SK-N-SH (cell line): ENCODE data around the gene TBC1D17. TPM values are rescaled to one million over a fixed set of nuclear protein-coding genes. Genes with fewer than 3 reads are reported as not detected.

Source experiments
- CTCF ChIA-PET: fragments of 300-600, 350-600 bp; formaldehyde crosslinking; extraction: SDS; loops from one replicate; lab custom pipeline; 2021; lab: Yijun Ruan, JAX
- POLR2A ChIA-PET: fragments of 350-600 bp; sonication (Branson Sonifier 250); formaldehyde crosslinking; extraction: SDS; loops from one replicate; lab custom pipeline; 2020; ENCODE audit warnings: antibody characterized with exemption, inconsistent platforms; lab: Yijun Ruan, JAX
- DNase-seq: peaks from one replicate; pipeline ENCODE4 v3.0.0; 2012
- H2AFZ ChIP-seq: fragments of 200-600 bp; sonication (generic); 2 replicates; pipeline ENCODE4 v1.8.1; 2016; ENCODE audit warnings: antibody characterized with exemption, mild to moderate bottlenecking, low read depth
- H3F3A ChIP-seq: fragments of 200-600 bp; sonication (generic); replicated peaks from 2 replicates; pipeline ENCODE3; 2016; ENCODE audit warnings: antibody characterized with exemption, mild to moderate bottlenecking; ENCODE audit not compliant: insufficient read depth
- H3K27ac ChIP-seq, 2 experiments: fragments of 200-500 bp in 1 of 2; fragments of 200-600 bp in 1 of 2; sonication (Bioruptor generic) in 1 of 2; sonication (generic), shearing (Covaris generic) in 1 of 2; 2 replicates each; pipeline versions ENCODE4 v1.5.1 to v1.6.1; 2014 to 2016; ENCODE audit warnings: low read depth in 2 of 2, inconsistent platforms in 1 of 2, low read length in 1 of 2, mild to moderate bottlenecking in 1 of 2, mixed read lengths in 1 of 2
- H3K27me3 ChIP-seq: fragments of 200-600 bp; sonication (generic), shearing (Covaris generic); 2 replicates; pipeline ENCODE4 v1.6.1; 2016; ENCODE audit warnings: mixed run types; ENCODE audit not compliant: insufficient read depth
- H3K36me3 ChIP-seq, 2 experiments: fragments of 200-500 bp in 1 of 2; fragments of 200-600 bp in 1 of 2; sonication (Bioruptor generic) in 1 of 2; sonication (generic) in 1 of 2; replicated peaks in 1 of 2; 2 replicates each; pipeline versions ENCODE3 to v1.5.1; 2014 to 2016; ENCODE audit warnings: low read length in 1 of 2, mild to moderate bottlenecking in 1 of 2; ENCODE audit not compliant: insufficient read depth in 2 of 2, control insufficient read depth in 1 of 2
- H3K4me1 ChIP-seq, 2 experiments: fragments of 200-500 bp in 1 of 2; fragments of 200-600 bp in 1 of 2; sonication (Bioruptor generic) in 1 of 2; sonication (generic), shearing (Covaris generic) in 1 of 2; 2 replicates each; pipeline versions ENCODE4 v1.5.1 to v1.6.1; 2014 to 2016; ENCODE audit warnings: low read depth in 1 of 2, low read length in 1 of 2, mixed run types in 1 of 2; ENCODE audit not compliant: insufficient read depth in 2 of 2, control insufficient read depth in 1 of 2
- H3K4me2 ChIP-seq: fragments of 200-600 bp; sonication (generic), shearing (Covaris generic); 2 replicates; pipeline ENCODE4 v1.6.1; 2017; ENCODE audit warnings: mixed run types
- H3K4me3 ChIP-seq, 2 experiments: fragments of 200-500 bp in 1 of 2; fragments of 200-600 bp in 1 of 2; sonication (Bioruptor generic) in 1 of 2; sonication (generic), shearing (Covaris generic) in 1 of 2; 2 replicates each; pipeline versions ENCODE4 v1.5.1 to v1.8.1; 2014 to 2016; ENCODE audit warnings: low read depth in 2 of 2, inconsistent platforms in 1 of 2, low read length in 1 of 2, mild to moderate bottlenecking in 1 of 2, mixed read lengths in 1 of 2, moderate library complexity in 1 of 2
- H3K79me2 ChIP-seq: fragments of 200-600 bp; sonication (generic); 2 replicates; pipeline ENCODE4 v1.8.1; 2017; ENCODE audit warnings: mild to moderate bottlenecking; ENCODE audit not compliant: insufficient read depth
- H3K9ac ChIP-seq: fragments of 200-600 bp; sonication (generic); 2 replicates; pipeline ENCODE4 v1.6.1; 2017; ENCODE audit warnings: mixed run types
- H3K9me2 ChIP-seq: fragments of 200-600 bp; sonication (generic); 2 replicates; pipeline ENCODE4 v1.6.1; 2017; ENCODE audit warnings: mixed run types
- H3K9me3 ChIP-seq: fragments of 200-600 bp; sonication (generic); 2 replicates; pipeline ENCODE4 v1.6.1; 2017; ENCODE audit warnings: mixed run types, mild to moderate bottlenecking, moderate library complexity
- H4K20me1 ChIP-seq: fragments of 200-600 bp; sonication (generic); 2 replicates; pipeline ENCODE4 v1.6.1; 2017; ENCODE audit warnings: mild to moderate bottlenecking, mixed run types; ENCODE audit not compliant: insufficient read depth
- CHD2 ChIP-seq: fragments of 150-350 bp; IDR thresholded peaks from 2 replicates; pipeline ENCODE4 v1.6.1; 2018; ENCODE audit warnings: low read length; ENCODE audit not compliant: partially characterized antibody
- EP300 ChIP-seq, 2 experiments: IDR thresholded peaks; 2 replicates each; pipeline versions ENCODE4 v1.4.0 to v1.6.1; 2012; ENCODE audit warnings: borderline replicate concordance in 1 of 2, low read depth in 1 of 2, low read length in 1 of 2
- FOXJ3 ChIP-seq: sonication (generic); formaldehyde crosslinking; IDR thresholded peaks from 2 replicates; pipeline ENCODE4 v1.5.1; 2020; ENCODE audit warnings: mild to moderate bottlenecking, missing genetic modification reagents
- FOXM1 ChIP-seq: IDR thresholded peaks from 2 replicates; pipeline ENCODE4 v1.4.0; 2012; ENCODE audit warnings: low read depth, mild to moderate bottlenecking
- GABPA ChIP-seq: IDR thresholded peaks from 2 replicates; pipeline ENCODE4 v1.4.0; 2012; ENCODE audit warnings: low read depth, mild to moderate bottlenecking
- GATA2 ChIP-seq: sonication (generic); formaldehyde crosslinking; IDR thresholded peaks from 2 replicates; pipeline ENCODE4 v1.5.0; 2020; ENCODE audit warnings: mild to moderate bottlenecking, missing genetic modification reagents
- IRF3 ChIP-seq: fragments of 150-350 bp; IDR thresholded peaks from 2 replicates; pipeline ENCODE4 v1.6.1; 2016; ENCODE audit warnings: mild to moderate bottlenecking, low read depth, low read length
- JUND ChIP-seq: IDR thresholded peaks from 2 replicates; pipeline ENCODE4 v1.4.0; 2012
- MEF2A ChIP-seq: IDR thresholded peaks from 2 replicates; pipeline ENCODE4 v1.4.0; 2012; ENCODE audit warnings: low read depth, borderline replicate concordance
- MXI1 ChIP-seq: IDR thresholded peaks from 2 replicates; pipeline ENCODE4 v1.6.1; 2012; ENCODE audit warnings: mild to moderate bottlenecking, low read depth, low read length, improper control_type of control experiment
- NFIC ChIP-seq: IDR thresholded peaks from 2 replicates; pipeline ENCODE4 v1.4.0; 2012; ENCODE audit warnings: borderline replicate concordance
- NRF1 ChIP-seq: IDR thresholded peaks from 2 replicates; pipeline ENCODE4 v1.6.1; 2012; ENCODE audit warnings: low read depth, mild to moderate bottlenecking, low read length
- RAD21 ChIP-seq: IDR thresholded peaks from 2 replicates; pipeline ENCODE4 v1.6.1; 2012; ENCODE audit warnings: mild to moderate bottlenecking, low read length
- REST ChIP-seq: IDR thresholded peaks from 2 replicates; pipeline ENCODE4 v1.6.1; 2012; ENCODE audit warnings: mild to moderate bottlenecking, low read depth, low read length, moderate library complexity
- RFX5 ChIP-seq: IDR thresholded peaks from 2 replicates; pipeline ENCODE4 v1.6.1; 2012; ENCODE audit warnings: mild to moderate bottlenecking, improper control_type of control experiment, low read length
- RXRA ChIP-seq: IDR thresholded peaks from 2 replicates; pipeline ENCODE4 v1.4.0; 2012; ENCODE audit warnings: low read depth, mild to moderate bottlenecking, borderline replicate concordance
- SIN3A ChIP-seq: IDR thresholded peaks from 2 replicates; pipeline ENCODE4 v1.6.1; 2012; ENCODE audit warnings: low read depth, mild to moderate bottlenecking, low read length, moderate library complexity, borderline replicate concordance
- TAF1 ChIP-seq: IDR thresholded peaks from 2 replicates; pipeline ENCODE4 v1.6.1; 2012; ENCODE audit warnings: low read depth, mild to moderate bottlenecking, low read length, moderate library complexity, borderline replicate concordance
- TEAD4 ChIP-seq: IDR thresholded peaks from 2 replicates; pipeline ENCODE4 v1.4.0; 2012; ENCODE audit warnings: mild to moderate bottlenecking, borderline replicate concordance; ENCODE audit not compliant: insufficient read depth
- YY1 ChIP-seq: IDR thresholded peaks from 2 replicates; pipeline ENCODE4 v1.4.0; 2012; ENCODE audit warnings: low read depth, mild to moderate bottlenecking
- ZBTB33 ChIP-seq: IDR thresholded peaks from 2 replicates; pipeline ENCODE4 v1.4.0; 2012; ENCODE audit warnings: low read depth, borderline replicate concordance
- WGBS: methylation state at CpG from one replicate; pipeline ENCODE4 v1.1.6; 2017; ENCODE audit warnings: low lambda C conversion rate; 5-methylcytosine and 5-hydroxymethylcytosine counted together
- polyA plus RNA-seq, 3 experiments: library from polyadenylated mRNA; depleted of rRNA; stranded (reverse); fragments of >200 nt; gene quantifications; 2 replicates each; pipeline ENCODE4 v1.2.3, GENCODE V29; 2012

TBC1D17 gene
- polyA plus RNA-seq, 1 of the 3 experiments (the other 2 are of a cell fraction): 28.3 TPM

DNA sequence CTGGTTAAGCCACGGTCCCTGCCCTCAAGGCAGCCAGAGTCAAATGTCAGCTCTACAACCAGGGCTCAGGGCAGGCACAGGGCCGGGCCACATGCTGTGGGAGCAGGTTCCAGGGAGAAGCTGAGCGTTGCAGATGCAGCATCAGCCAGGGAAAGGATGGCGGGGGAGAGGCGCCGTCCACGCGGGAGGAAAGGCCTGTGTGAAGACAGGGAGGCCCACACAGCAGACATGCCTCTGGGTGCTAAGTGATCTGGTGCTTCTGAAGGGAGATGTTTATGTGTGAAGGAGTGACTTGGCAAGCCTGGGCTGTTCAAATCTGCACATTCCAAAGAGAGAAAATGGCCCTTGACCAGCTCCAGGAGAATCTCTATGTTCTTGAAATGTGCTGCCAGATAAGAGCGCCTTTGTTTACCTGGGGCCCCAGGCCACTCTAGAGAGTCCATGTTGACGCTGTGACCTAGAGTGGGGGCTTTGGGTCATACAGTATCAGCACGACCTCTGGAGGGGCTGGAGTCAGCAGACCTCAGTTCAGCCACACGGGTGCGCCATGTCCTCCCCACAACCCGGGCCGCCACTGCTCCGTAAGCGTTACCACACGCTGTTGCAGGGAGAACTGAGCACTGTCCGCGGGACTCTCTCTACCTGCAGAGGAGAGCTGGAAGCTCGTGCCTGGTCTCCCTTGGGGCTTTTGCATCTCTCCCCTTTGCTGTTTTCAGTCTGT, 35.6 kb downstream of the TBC1D17 start:
- H4K20me1 ChIP-seq: peaks cover 10% of the 10 kb centered on the region; the same call in 1 of the 2 replicates
- TF ChIP-seq IRF3 (no peak), ZBTB33 (no peak), EP300 (IDR thresholded peaks at IDR 0.05; ENCODE audit: borderline replicate concordance in 1 of 2, low read depth in 1 of 2, low read length in 1 of 2) (no peak), YY1 (no peak), RFX5 (no peak), RXRA (no peak), NRF1 (no peak), JUND (no peak), NFIC (no peak), FOXJ3 (CRISPR knock-in tag) (no peak), MEF2A (no peak), RAD21 (no peak)
- peaks cover 14 to 29% of the 10 kb centered on the region in 2 experiments for H3K36me3 ChIP-seq
- 93% methylated on average over 20 of the region's 21 CpGs for WGBS
- H3K4me1 ChIP-seq: no peaks in the 10 kb centered on the region
- H3F3A ChIP-seq: no peaks in the 10 kb centered on the region
- no peak overlapping the region for H3K9ac ChIP-seq
- no peak overlapping the region for H3K4me3 ChIP-seq
- H3K27me3 ChIP-seq: no peaks in the 10 kb centered on the region
- ChIA-PET POLR2A (no interaction called here), CTCF (interaction anchor here (1.2 to 1.7 kb wide), 2 partner anchors 23 to 25 kb away, joined by 4 to 6 read pairs; no protein-coding TSS in a partner anchor)
- no peaks in the 10 kb centered on the region for H3K9me3 ChIP-seq
- H2AFZ ChIP-seq: no peak overlapping the region
- H3K4me2 ChIP-seq: no peak overlapping the region
- H3K27ac ChIP-seq: no peak overlapping the region
- peaks cover 38% of the 10 kb centered on the region; the same call in 1 of the 2 replicates for H3K79me2 ChIP-seq
- DNase-seq: no peak
- no peaks in the 10 kb centered on the region for H3K9me2 ChIP-seq

GRCh38 chr19:49913720-49914119, 36.2 kb downstream of the TBC1D17 start:
- Histone ChIP-seq H2AFZ (no peak overlapping the region), H3K9ac (no peak overlapping the region), H3K4me2 (no peak overlapping the region), H3K36me3 (peaks cover 14 to 27% of the 10 kb centered on the region in 2 experiments), H3K27ac (no peak overlapping the region), H4K20me1 (peaks cover 10% of the 10 kb centered on the region; the same call in 1 of the 2 replicates), H3K79me2 (peaks cover 43% of the 10 kb centered on the region; the same call in 1 of the 2 replicates), H3F3A (no peaks in the 10 kb centered on the region), H3K9me2 (no peaks in the 10 kb centered on the region), H3K4me3 (no peak overlapping the region), H3K9me3 (no peaks in the 10 kb centered on the region), H3K27me3 (no peaks in the 10 kb centered on the region), H3K4me1 (no peaks in the 10 kb centered on the region)
- 96% methylated on average over 10 of the region's 10 CpGs for WGBS
- ChIA-PET CTCF (interaction anchor here (1.2 kb wide), 1 partner anchor 24 kb away, joined by 4 read pairs; no protein-coding TSS in a partner anchor), POLR2A (no interaction called here)
- no peak for DNase-seq
- TF ChIP-seq SIN3A: no peak
- TF ChIP-seq REST: no peak
- TF ChIP-seq NFIC: no peak
- no peak for TF ChIP-seq MXI1
- no peak for TF ChIP-seq GATA2 (CRISPR knock-in tag)
- TF ChIP-seq CHD2: no peak
- TF ChIP-seq RXRA: no peak
- TF ChIP-seq FOXJ3 (CRISPR knock-in tag): no peak
- TF ChIP-seq EP300 (IDR thresholded peaks at IDR 0.05; ENCODE audit: borderline replicate concordance in 1 of 2, low read depth in 1 of 2, low read length in 1 of 2): no peak
- TF ChIP-seq TEAD4: no peak
- no peak for TF ChIP-seq YY1
- no peak for TF ChIP-seq GABPA
- no peak for TF ChIP-seq FOXM1
- no peak for TF ChIP-seq NRF1
- TF ChIP-seq TAF1: no peak
